ENCODE measurements around the gene PDE6H. TPM values are rescaled to one million over a fixed set of nuclear protein-coding genes. Genes with fewer than 3 reads are reported as not detected.

PDE6H gene
- polyA plus RNA-seq, 1 of the 3 experiments (the other 2 are of a cell fraction), result not detected

DNA sequence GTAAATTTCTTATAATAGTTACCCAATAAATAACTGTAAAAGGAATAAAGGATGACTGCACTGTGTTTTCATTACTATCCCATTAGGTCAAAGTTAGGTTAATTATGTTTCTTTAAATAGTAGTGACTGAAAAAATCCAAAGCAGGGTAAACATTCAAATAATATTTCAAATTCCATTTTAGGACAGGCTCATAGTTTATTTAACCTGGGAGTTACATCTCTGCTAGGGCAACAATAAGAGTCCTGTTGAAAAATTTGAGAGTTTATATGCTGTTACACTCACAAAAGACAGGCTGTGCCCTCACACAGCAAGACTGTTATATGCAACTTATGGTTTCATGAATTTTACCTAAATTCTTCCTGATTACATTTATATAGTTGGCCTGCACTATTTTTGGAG, 42.5 kb upstream of the PDE6H start:
- no peak overlapping the region for H3K4me3 ChIP-seq (ENCODE audit: low read depth in 2 of 2, low read length in 1 of 2)
- H3F3A ChIP-seq (replicated peaks; ENCODE audit: insufficient read depth), result peaks cover 15% of the 10 kb centered on the region
- H2AFZ ChIP-seq (ENCODE audit: low read depth), result peak overlapping the region; percentile 52
- ChIA-PET POLR2A (no interaction called here), CTCF (no interaction called here)
- H3K27me3 ChIP-seq (ENCODE audit: insufficient read depth), result no peaks in the 10 kb centered on the region
- no peak for DNase-seq
- TF ChIP-seq, protein P1, sequence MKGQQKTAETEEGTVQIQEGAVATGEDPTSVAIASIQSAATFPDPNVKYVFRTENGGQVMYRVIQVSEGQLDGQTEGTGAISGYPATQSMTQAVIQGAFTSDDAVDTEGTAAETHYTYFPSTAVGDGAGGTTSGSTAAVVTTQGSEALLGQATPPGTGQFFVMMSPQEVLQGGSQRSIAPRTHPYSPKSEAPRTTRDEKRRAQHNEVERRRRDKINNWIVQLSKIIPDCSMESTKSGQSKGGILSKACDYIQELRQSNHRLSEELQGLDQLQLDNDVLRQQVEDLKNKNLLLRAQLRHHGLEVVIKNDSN (IDR thresholded peaks at IDR 0.05; ENCODE audit: borderline replicate concordance, low read depth), result no peak
- TF ChIP-seq NRF1 (IDR thresholded peaks at IDR 0.05; ENCODE audit: low read depth, low read length) (no peak), CHD2 (IDR thresholded peaks at IDR 0.05; ENCODE audit: low read length, partially characterized antibody) (no peak), JUND (IDR thresholded peaks at IDR 0.05) (no peak)
- TF ChIP-seq, protein P2, sequence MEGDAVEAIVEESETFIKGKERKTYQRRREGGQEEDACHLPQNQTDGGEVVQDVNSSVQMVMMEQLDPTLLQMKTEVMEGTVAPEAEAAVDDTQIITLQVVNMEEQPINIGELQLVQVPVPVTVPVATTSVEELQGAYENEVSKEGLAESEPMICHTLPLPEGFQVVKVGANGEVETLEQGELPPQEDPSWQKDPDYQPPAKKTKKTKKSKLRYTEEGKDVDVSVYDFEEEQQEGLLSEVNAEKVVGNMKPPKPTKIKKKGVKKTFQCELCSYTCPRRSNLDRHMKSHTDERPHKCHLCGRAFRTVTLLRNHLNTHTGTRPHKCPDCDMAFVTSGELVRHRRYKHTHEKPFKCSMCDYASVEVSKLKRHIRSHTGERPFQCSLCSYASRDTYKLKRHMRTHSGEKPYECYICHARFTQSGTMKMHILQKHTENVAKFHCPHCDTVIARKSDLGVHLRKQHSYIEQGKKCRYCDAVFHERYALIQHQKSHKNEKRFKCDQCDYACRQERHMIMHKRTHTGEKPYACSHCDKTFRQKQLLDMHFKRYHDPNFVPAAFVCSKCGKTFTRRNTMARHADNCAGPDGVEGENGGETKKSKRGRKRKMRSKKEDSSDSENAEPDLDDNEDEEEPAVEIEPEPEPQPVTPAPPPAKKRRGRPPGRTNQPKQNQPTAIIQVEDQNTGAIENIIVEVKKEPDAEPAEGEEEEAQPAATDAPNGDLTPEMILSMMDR (IDR thresholded peaks at IDR 0.05), result peak; percentile 40
- no peaks in the 10 kb centered on the region for H3K9me3 ChIP-seq
- H3K4me1 ChIP-seq (ENCODE audit: control insufficient read depth in 1 of 2, insufficient read depth in 2 of 2, low read depth in 1 of 2, low read length in 1 of 2), result peaks cover 0 to 16% of the 10 kb centered on the region in 2 experiments; a peak in 2 of 4 replicates
- H4K20me1 ChIP-seq (ENCODE audit: insufficient read depth), result no peaks in the 10 kb centered on the region
- H3K79me2 ChIP-seq (ENCODE audit: insufficient read depth), result no peaks in the 10 kb centered on the region
- H3K36me3 ChIP-seq (replicated peaks in 1 of 2; ENCODE audit: control insufficient read depth in 1 of 2, insufficient read depth in 2 of 2, low read length in 1 of 2), result no peaks in the 10 kb centered on the region
- H3K9ac ChIP-seq, result no peak overlapping the region
- H3K9me2 ChIP-seq, result no peaks in the 10 kb centered on the region
- H3K27ac ChIP-seq (ENCODE audit: low read depth in 2 of 2, low read length in 1 of 2), result peak overlapping the region; percentile 16 to 33; a peak in 3 of 4 replicates
- H3K4me2 ChIP-seq, result no peak overlapping the region

DNA sequence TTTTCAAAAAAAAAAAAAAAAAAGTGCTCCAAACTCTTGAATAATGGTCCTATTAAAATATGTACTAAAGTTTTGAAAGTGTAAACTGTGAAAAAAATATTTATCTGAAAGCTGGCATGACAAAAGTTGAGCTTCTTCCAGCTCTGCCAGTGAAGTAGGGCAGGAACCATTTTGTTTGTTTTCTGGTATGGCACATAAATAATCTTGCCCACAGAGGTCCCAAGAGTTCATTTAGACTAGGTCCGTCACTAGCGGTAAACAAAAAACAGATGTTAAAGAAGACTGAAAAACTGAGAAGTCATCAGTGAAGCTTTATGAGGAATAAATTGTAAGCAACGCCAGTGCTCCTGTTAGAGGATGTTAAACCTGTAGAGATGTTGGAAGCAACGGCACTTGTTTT, 41.5 kb upstream of the PDE6H start:
- Histone ChIP-seq H3K9me3 (no peaks in the 10 kb centered on the region), H4K20me1 (ENCODE audit: insufficient read depth) (no peaks in the 10 kb centered on the region), H3K36me3 (replicated peaks in 1 of 2; ENCODE audit: control insufficient read depth in 1 of 2, insufficient read depth in 2 of 2, low read length in 1 of 2) (no peaks in the 10 kb centered on the region), H3K79me2 (ENCODE audit: insufficient read depth) (no peaks in the 10 kb centered on the region), H3K4me1 (ENCODE audit: control insufficient read depth in 1 of 2, insufficient read depth in 2 of 2, low read depth in 1 of 2, low read length in 1 of 2) (peaks cover 0 to 16% of the 10 kb centered on the region in 2 experiments; a peak in 2 of 4 replicates), H3K9ac (no peak overlapping the region), H2AFZ (ENCODE audit: low read depth) (peak overlapping the region; percentile 18; the same call in 1 of the 2 replicates), H3K4me2 (no peak overlapping the region), H3F3A (replicated peaks; ENCODE audit: insufficient read depth) (peaks cover 15% of the 10 kb centered on the region), H3K27me3 (ENCODE audit: insufficient read depth) (no peaks in the 10 kb centered on the region), H3K4me3 (ENCODE audit: low read depth in 2 of 2, low read length in 1 of 2) (no peak overlapping the region), H3K27ac (ENCODE audit: low read depth in 2 of 2, low read length in 1 of 2) (peak overlapping the region in 1 of 2 experiments; percentile 33; a peak in 2 of 4 replicates), H3K9me2 (no peaks in the 10 kb centered on the region)
- DNase-seq, result no peak
- ChIA-PET POLR2A (no interaction called here), CTCF (no interaction called here)
- TF ChIP-seq MXI1 (IDR thresholded peaks at IDR 0.05; ENCODE audit: low read depth, low read length) (no peak), FOSL2 (IDR thresholded peaks at IDR 0.05; ENCODE audit: borderline replicate concordance, low read depth) (no peak), RFX5 (IDR thresholded peaks at IDR 0.05; ENCODE audit: low read length) (no peak), ELF1 (IDR thresholded peaks at IDR 0.05) (no peak), RAD21 (IDR thresholded peaks at IDR 0.05; ENCODE audit: low read length) (no peak), MEF2A (IDR thresholded peaks at IDR 0.05; ENCODE audit: borderline replicate concordance, low read depth) (no peak), TEAD4 (IDR thresholded peaks at IDR 0.05; ENCODE audit: borderline replicate concordance, insufficient read depth) (no peak), FOXM1 (IDR thresholded peaks at IDR 0.05; ENCODE audit: low read depth) (no peak)
- TF ChIP-seq, protein P1 (IDR thresholded peaks at IDR 0.05; ENCODE audit: borderline replicate concordance, low read depth), result no peak
- TF ChIP-seq, protein P2 (IDR thresholded peaks at IDR 0.05), result no peak
- TF ChIP-seq, protein P3, sequence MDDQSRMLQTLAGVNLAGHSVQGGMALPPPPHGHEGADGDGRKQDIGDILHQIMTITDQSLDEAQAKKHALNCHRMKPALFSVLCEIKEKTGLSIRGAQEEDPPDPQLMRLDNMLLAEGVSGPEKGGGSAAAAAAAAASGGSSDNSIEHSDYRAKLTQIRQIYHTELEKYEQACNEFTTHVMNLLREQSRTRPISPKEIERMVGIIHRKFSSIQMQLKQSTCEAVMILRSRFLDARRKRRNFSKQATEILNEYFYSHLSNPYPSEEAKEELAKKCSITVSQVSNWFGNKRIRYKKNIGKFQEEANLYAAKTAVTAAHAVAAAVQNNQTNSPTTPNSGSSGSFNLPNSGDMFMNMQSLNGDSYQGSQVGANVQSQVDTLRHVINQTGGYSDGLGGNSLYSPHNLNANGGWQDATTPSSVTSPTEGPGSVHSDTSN (IDR thresholded peaks at IDR 0.05), result no peak
- WGBS (ENCODE audit: low lambda C conversion rate), result 63% methylated on average over 4 of the region's 4 CpGs

Measured in SK-N-SH (cell line).